IPS-20b (cell line): ENCODE measurements around the gene PCDHGC3.
"Not testable (repeated sequence)": the region's sequence is repeated elsewhere in the genome, so short reads cannot be mapped to it uniquely, and the experiment has no call there.

ENCODE experiments used
- H3K27ac ChIP-seq: one replicate; pipeline ENCODE4 v1.5.1; 2013; ENCODE audit warnings: low read length
- H3K27me3 ChIP-seq: 2 replicates; pipeline ENCODE4 v1.6.1; 2013; ENCODE audit warnings: mild to moderate bottlenecking, low read length, inconsistent platforms; ENCODE audit not compliant: insufficient read depth
- H3K36me3 ChIP-seq: 2 replicates; pipeline ENCODE4 v1.6.1; 2013; ENCODE audit warnings: low read depth, mild to moderate bottlenecking, inconsistent platforms, low read length, moderate library complexity; ENCODE audit not compliant: insufficient read depth
- H3K4me1 ChIP-seq: 2 replicates; pipeline ENCODE4 v1.6.1; 2013; ENCODE audit warnings: mild to moderate bottlenecking, control low read depth, inconsistent platforms, low read length, moderate library complexity; ENCODE audit not compliant: insufficient read depth
- H3K4me3 ChIP-seq: 2 replicates; pipeline ENCODE4 v1.5.1; 2013; ENCODE audit warnings: mild to moderate bottlenecking, low read length, inconsistent platforms
- H3K9ac ChIP-seq: 2 replicates; pipeline ENCODE4 v1.6.1; 2013; ENCODE audit warnings: low read depth, mild to moderate bottlenecking, inconsistent platforms, low read length, moderate library complexity
- H3K9me3 ChIP-seq: 2 replicates; pipeline ENCODE4 v1.6.1; 2013; ENCODE audit warnings: mild to moderate bottlenecking, low read depth, low read length, inconsistent platforms; ENCODE audit not compliant: insufficient read depth

Gene PCDHGC3

DNA sequence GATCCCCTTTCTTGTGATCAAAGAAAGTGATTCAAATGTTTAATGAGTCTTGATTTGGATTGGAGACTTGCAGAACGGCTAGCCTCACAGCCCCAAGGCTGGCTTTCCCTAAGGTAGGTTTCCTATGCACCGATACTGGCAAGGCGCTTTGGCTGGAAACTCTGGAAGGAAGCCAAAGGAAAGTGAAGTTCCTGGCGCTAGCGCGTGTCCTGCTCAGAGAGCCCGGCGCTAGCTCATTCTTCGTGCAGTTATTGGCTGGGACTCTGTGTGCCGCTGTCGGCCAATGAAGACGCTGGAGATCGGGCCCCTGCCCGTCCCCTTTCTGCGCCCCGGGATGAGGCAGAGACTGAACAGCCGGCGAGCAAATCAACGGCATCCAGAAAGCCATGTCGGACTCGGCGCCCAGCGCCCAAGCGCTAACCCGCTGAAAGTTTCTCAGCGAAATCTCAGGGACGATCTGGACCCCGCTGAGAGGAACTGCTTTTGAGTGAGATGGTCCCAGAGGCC lies at the start of gene PCDHGC3:
Gene PCDHGC3, plus strand, starts transcription at position 342 of the 507 bp plus-strand sequence. Its CDS starts 151 bp downstream, at position 493.
- Histone ChIP-seq H3K9me3 (no peaks in the 10 kb centered on the region; the same call in 1 of the 2 replicates), H3K27ac (no peak within 1 kb of the TSS), H3K9ac (peak within 1 kb of the TSS; percentile 84), H3K27me3 (peaks cover 34% of the 10 kb centered on the region), H3K4me3 (peak within 1 kb of the TSS; percentile 92), H3K36me3 (no peaks in the 10 kb centered on the region), H3K4me1 (no peaks in the 10 kb centered on the region; the same call in 1 of the 2 replicates)

GRCh38 chr5:141427783-141428426 lies 47.9 kb upstream of the PCDHGC3 start:
- H3K9me3 ChIP-seq, result peaks cover 79% of the 10 kb centered on the region
- no peak overlapping the region for H3K9ac ChIP-seq

GRCh38 chr5:141430332-141431113 lies 45.2 kb upstream of the PCDHGC3 start, which contains the start of gene PCDHGA12:
TSS of gene PCDHGA12 (plus strand) at chr5:141430507. CDS start at chr5:141430760, 253 bp downstream.
- Histone ChIP-seq H3K27me3 (no peaks in the 10 kb centered on the region), H3K9ac (no peak within 1 kb of the TSS), H3K27ac (no peak within 1 kb of the TSS), H3K36me3 (peaks cover 12% of the 10 kb centered on the region; the same call in 1 of the 2 replicates), H3K4me1 (no peaks in the 10 kb centered on the region), H3K9me3 (peaks cover 61% of the 10 kb centered on the region), H3K4me3 (no peak within 1 kb of the TSS)

More at GRCh38 chr5:141427783-141428426, 47.9 kb upstream of the PCDHGC3 start:
- Histone ChIP-seq H3K27ac (no peak overlapping the region), H3K36me3 (peaks cover 12% of the 10 kb centered on the region; the same call in 1 of the 2 replicates), H3K4me3 (no peak overlapping the region), H3K4me1 (no peaks in the 10 kb centered on the region), H3K27me3 (no peaks in the 10 kb centered on the region)

GRCh38 chr5:141431286-141431685 lies 44.5 kb upstream of the PCDHGC3 start:
- Histone ChIP-seq H3K27me3 (no peaks in the 10 kb centered on the region), H3K27ac (no peak overlapping the region), H3K4me3 (no peak overlapping the region), H3K4me1 (no peaks in the 10 kb centered on the region), H3K9me3 (peaks cover 53% of the 10 kb centered on the region), H3K36me3 (peaks cover 7% of the 10 kb centered on the region; the same call in 1 of the 2 replicates), H3K9ac (no peak overlapping the region)

- H3K36me3 ChIP-seq, H3K4me3 ChIP-seq, H3K27me3 ChIP-seq, H3K27ac ChIP-seq, H3K9ac ChIP-seq, H3K4me1 ChIP-seq: not testable (repeated sequence)
- H3K9me3 ChIP-seq, result peaks cover 43% of the 10 kb centered on the region
These were observed 43.5 kb upstream of the PCDHGC3 start for GRCh38 chr5:141432308-141432707.

DNA sequence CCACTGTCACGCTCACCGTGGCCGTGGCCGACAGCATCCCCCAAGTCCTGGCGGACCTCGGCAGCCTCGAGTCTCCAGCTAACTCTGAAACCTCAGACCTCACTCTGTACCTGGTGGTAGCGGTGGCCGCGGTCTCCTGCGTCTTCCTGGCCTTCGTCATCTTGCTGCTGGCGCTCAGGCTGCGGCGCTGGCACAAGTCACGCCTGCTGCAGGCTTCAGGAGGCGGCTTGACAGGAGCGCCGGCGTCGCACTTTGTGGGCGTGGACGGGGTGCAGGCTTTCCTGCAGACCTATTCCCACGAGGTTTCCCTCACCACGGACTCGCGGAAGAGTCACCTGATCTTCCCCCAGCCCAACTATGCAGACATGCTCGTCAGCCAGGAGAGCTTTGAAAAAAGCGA lies 43.0 kb upstream of the PCDHGC3 start:
- H3K27me3 ChIP-seq, H3K36me3 ChIP-seq, H3K4me1 ChIP-seq, H3K27ac ChIP-seq, H3K4me3 ChIP-seq, H3K9ac ChIP-seq: not testable (repeated sequence)
- peaks cover 39% of the 10 kb centered on the region for H3K9me3 ChIP-seq

- H3K27ac ChIP-seq, result no peak overlapping the region
- H3K27me3 ChIP-seq, result no peaks in the 10 kb centered on the region
- peaks cover 6% of the 10 kb centered on the region; the same call in 1 of the 2 replicates for H3K36me3 ChIP-seq
- H3K9me3 ChIP-seq, result peaks cover 27% of the 10 kb centered on the region
- no peaks in the 10 kb centered on the region for H3K4me1 ChIP-seq
- H3K9ac ChIP-seq, result no peak overlapping the region
- H3K4me3 ChIP-seq, result no peak overlapping the region
These were observed 41.8 kb upstream of the PCDHGC3 start for GRCh38 chr5:141434006-141434405.

DNA sequence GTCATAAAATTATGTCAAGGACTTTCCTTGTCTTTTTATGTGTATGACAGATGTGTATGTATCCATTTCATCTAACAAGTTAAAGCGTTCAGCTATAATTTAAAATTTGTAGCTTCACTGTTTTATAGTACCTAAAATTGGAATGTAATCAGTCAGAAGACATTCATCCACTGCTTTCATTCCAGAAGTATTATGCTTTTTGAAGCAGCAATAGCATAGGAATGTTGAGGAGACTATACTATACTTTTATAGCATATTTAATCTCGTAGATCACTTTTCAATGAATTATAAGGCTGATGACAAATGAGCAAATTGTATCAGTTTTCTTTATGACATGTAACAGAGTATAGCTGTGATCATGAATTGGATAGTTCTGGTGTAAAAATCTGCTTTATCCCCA lies 38.5 kb upstream of the PCDHGC3 start:
- Histone ChIP-seq H3K27ac (no peak overlapping the region), H3K9me3 (peaks cover under 1% of the 10 kb centered on the region), H3K36me3 (no peaks in the 10 kb centered on the region), H3K4me3 (no peak overlapping the region), H3K27me3 (no peaks in the 10 kb centered on the region), H3K4me1 (no peaks in the 10 kb centered on the region), H3K9ac (no peak overlapping the region)

- no peaks in the 10 kb centered on the region for H3K27me3 ChIP-seq
- no peaks in the 10 kb centered on the region for H3K36me3 ChIP-seq
- no peaks in the 10 kb centered on the region for H3K9me3 ChIP-seq
- H3K4me1 ChIP-seq, result no peaks in the 10 kb centered on the region
- H3K4me3 ChIP-seq, result no peak overlapping the region
- no peak overlapping the region for H3K9ac ChIP-seq
- H3K27ac ChIP-seq, result no peak overlapping the region
These were observed 36.2 kb upstream of the PCDHGC3 start for GRCh38 chr5:141439411-141440141.

GRCh38 chr5:141440341-141440740 lies 35.4 kb upstream of the PCDHGC3 start:
- no peak overlapping the region for H3K4me3 ChIP-seq
- H3K9ac ChIP-seq, result no peak overlapping the region
- no peaks in the 10 kb centered on the region for H3K4me1 ChIP-seq
- no peaks in the 10 kb centered on the region; the same call in 1 of the 2 replicates for H3K9me3 ChIP-seq
- H3K36me3 ChIP-seq, result no peaks in the 10 kb centered on the region
- no peaks in the 10 kb centered on the region for H3K27me3 ChIP-seq
- no peak overlapping the region for H3K27ac ChIP-seq

- Histone ChIP-seq H3K4me1 (no peaks in the 10 kb centered on the region), H3K9ac (no peak overlapping the region), H3K36me3 (no peaks in the 10 kb centered on the region), H3K4me3 (no peak overlapping the region), H3K9me3 (no peaks in the 10 kb centered on the region; the same call in 1 of the 2 replicates), H3K27me3 (no peaks in the 10 kb centered on the region), H3K27ac (no peak overlapping the region)
These were observed 34.1 kb upstream of the PCDHGC3 start for GRCh38 chr5:141441571-141442170.
